NCI-H345 treated with DMSO at 0.1 percent for 48 hours (cell line): ENCODE measurements around the gene CIC.

Experiments used
- DNase-seq: peaks from one replicate; lab custom pipeline; 2025; ENCODE audit not compliant: unreplicated experiment; lab: John Stamatoyannopoulos, UW

CIC gene

GRCh38 chr19:42287017-42287826 is 18.2 kb downstream of the CIC start:
- no peak for DNase-seq

GRCh38 chr19:42287827-42288107 is 18.7 kb downstream of the CIC start:
- no peak for DNase-seq

- DNase-seq, result no peak
Observed at GRCh38 chr19:42288387-42288786, 19.3 kb downstream of the CIC start.

- DNase-seq, result no peak
Observed at GRCh38 chr19:42288881-42289555, 20.0 kb downstream of the CIC start.

GRCh38 chr19:42289556-42290041 is 20.5 kb downstream of the CIC start:
- no peak for DNase-seq

- DNase-seq, result no peak
Observed at GRCh38 chr19:42290136-42290522, 21.1 kb downstream of the CIC start.

GRCh38 chr19:42290523-42291434 is 21.7 kb downstream of the CIC start:
- DNase-seq, result no peak

- DNase-seq, result no peak
Observed at GRCh38 chr19:42291435-42291810, 22.4 kb downstream of the CIC start.

GRCh38 chr19:42292042-42292960 is 23.2 kb downstream of the CIC start:
- DNase-seq, result no peak

- no peak for DNase-seq
Observed at GRCh38 chr19:42292963-42293362, 23.9 kb downstream of the CIC start.

- DNase-seq, result no peak
Observed at GRCh38 chr19:42293540-42293939, 24.5 kb downstream of the CIC start.

- no peak for DNase-seq
Observed at GRCh38 chr19:42293948-42294347, 24.9 kb downstream of the CIC start.

GRCh38 chr19:42294471-42295137 is 25.6 kb downstream of the CIC start:
- no peak for DNase-seq

- no peak for DNase-seq
Observed at GRCh38 chr19:42295342-42295741, 26.3 kb downstream of the CIC start.

GRCh38 chr19:42295831-42296525 is 26.9 kb downstream of the CIC start:
- peak; percentile 21 for DNase-seq

- no peak for DNase-seq
Observed at GRCh38 chr19:42297039-42297438, 28.0 kb downstream of the CIC start.

- no peak for DNase-seq
Observed at GRCh38 chr19:42301646-42302203, 32.7 kb downstream of the CIC start, which contains the start of gene PRR19. TSS of gene PRR19 (plus strand) at chr19:42302132. CDS start at chr19:42309585, 7,453 bp downstream.

- DNase-seq, result no peak
Observed at GRCh38 chr19:42303101-42303464, 34.0 kb downstream of the CIC start.

- no peak for DNase-seq
Observed at GRCh38 chr19:42303876-42304275, 34.8 kb downstream of the CIC start.
